Activated CD4-positive, CD25-positive, alpha-beta regulatory T cell (primary cell): Measurements from ENCODE around the gene SLC9A8.

Experiments
- DNase-seq, 4 experiments: peaks; one replicate each; lab custom pipeline; 2025; lab: John Stamatoyannopoulos, UW

The SLC9A8 gene

DNA sequence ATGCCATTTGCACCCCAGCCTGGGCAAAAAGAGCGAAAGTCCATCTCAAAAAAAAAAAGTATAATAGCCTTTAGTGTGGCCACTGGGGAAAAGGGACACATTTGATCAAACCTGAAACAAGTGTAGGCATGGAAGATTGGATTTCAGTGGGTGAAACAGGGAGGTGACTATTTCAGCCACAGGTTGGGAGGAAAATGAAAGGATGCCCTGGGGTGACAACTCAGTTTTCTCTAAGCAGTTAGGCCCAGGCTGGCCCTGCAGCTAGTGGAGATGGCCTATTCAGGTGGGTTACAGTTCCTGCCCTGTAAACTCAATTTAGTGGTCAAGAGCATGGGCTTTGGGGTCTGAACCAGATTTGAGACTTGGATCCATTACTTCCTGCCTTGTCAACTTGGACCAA lies 66.3 kb downstream of the SLC9A8 start:
- no peak for DNase-seq

DNA sequence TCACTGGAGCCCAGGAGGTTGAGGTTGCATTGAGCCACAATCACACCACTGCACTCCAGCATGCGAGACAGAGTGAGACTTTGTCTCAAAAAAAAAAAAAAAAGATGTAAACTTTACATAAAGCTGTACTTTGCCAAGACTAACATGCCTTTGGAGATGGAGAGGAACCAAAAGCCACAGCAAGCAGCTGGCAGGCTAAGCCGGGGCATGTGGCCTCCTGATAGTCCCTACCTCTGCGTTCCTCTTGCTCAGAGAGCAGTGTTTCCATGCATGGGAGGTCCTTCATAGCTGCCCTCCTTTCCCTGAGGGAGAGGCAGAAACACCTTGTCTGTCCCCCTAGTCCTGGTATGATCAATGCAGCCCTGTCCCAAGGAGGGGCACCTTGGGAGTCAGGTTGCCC lies 67.5 kb downstream of the SLC9A8 start:
- no peak for DNase-seq

DNA sequence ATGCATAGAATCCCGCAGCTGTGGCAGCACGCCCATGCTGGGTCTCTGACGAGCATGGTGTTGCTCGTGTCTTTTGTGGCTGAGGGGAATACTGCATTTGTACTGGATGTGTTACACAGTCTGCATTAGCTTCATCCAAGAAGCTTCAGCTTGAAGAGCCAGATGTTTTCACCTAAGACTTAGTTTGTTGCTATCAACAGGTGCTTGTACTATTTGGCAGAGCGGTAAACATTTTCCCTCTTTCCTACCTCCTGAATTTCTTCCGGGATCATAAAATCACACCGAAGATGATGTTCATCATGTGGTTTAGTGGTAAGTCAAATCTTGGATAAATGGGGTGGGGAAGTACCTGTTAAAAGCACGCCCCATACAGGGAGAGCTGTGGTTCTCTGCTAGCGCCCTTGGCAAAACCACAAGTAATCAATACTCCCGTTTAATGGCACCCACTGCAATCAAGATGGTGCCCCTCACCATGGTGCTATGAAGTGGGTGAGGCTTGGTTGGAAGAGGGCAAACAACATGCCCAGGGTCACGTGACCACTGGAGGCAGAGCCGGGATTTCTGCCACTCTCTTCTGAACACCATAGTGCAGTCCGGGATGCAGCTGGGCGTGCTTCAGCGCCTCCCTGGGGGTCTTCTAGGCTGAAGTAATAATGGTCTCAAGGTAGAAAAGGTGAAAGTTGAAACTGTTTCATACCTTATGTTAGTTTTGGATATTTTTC lies 68.3 kb downstream of the SLC9A8 start:
- no peak for DNase-seq

- no peak for DNase-seq
Measured at GRCh38 chr20:49882171-49882970, 69.7 kb downstream of the SLC9A8 start.

GRCh38 chr20:49883246-49883802 lies 70.7 kb downstream of the SLC9A8 start:
- no peak for DNase-seq

DNA sequence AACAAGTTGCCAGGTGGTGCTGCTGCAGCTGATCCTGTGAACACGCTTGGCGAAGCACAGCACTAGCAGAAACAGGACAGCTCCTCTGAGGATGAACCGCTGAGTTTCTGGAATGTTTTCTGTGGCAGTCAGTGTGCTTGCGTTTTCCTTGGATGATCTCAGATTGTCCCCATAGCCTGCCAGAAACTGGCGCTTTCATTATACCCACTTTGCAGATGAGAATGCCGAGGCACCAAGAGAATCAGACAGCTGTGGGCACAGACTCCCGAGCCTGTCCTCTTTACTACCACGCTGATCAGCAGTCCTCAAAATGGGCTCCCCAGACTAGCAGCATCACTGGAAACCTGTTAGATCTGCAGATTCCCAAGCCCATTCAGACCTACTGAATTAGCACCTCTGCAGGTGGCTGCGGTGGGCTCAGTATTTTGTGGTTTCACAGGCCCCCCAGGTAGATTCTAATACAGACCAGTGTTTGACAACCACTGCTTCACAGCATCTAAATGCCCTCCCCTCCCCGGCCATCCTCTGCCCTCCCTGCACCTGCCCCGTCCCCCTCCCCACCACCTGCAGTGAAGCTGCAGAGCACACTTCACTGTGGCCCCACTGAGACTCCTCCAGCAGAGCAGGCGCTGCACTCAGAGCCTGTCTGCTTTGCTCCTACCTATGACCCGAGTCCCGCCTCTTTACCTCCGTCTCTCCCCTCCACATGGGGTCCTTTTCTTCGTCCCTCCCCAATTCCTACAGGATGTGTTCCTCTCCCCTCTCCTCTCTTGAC lies 73.1 kb downstream of the SLC9A8 start:
- no peak for DNase-seq

DNA sequence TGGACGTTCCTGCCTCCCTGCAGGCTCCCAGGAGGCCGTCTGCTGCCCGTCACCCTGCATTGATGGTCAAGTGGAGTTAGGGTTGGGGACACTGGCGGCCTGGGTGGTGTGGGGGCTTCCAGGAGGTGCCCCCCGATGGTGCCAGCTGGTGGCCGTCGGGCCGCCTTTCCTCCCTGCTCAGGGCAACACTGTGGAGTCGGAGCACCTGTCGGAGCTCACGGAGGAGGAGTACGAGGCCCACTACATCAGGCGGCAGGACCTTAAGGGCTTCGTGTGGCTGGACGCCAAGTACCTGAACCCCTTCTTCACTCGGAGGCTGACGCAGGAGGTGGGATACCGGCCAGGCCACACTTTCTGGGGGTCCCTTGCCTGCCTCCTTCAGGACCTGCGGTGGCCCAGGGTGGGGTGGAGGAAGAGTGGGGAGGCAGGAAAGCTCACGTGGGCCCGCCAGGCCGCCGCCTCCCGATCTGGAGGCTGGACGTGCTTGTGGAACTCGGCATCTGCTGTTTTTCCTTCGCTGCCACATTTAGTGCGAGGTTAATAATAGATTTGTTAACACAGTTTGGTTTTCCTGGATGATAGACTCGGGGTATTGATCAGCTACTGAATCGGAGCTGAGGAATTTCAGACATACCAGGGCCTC lies 74.1 kb downstream of the SLC9A8 start:
- DNase-seq = no peak

DNA sequence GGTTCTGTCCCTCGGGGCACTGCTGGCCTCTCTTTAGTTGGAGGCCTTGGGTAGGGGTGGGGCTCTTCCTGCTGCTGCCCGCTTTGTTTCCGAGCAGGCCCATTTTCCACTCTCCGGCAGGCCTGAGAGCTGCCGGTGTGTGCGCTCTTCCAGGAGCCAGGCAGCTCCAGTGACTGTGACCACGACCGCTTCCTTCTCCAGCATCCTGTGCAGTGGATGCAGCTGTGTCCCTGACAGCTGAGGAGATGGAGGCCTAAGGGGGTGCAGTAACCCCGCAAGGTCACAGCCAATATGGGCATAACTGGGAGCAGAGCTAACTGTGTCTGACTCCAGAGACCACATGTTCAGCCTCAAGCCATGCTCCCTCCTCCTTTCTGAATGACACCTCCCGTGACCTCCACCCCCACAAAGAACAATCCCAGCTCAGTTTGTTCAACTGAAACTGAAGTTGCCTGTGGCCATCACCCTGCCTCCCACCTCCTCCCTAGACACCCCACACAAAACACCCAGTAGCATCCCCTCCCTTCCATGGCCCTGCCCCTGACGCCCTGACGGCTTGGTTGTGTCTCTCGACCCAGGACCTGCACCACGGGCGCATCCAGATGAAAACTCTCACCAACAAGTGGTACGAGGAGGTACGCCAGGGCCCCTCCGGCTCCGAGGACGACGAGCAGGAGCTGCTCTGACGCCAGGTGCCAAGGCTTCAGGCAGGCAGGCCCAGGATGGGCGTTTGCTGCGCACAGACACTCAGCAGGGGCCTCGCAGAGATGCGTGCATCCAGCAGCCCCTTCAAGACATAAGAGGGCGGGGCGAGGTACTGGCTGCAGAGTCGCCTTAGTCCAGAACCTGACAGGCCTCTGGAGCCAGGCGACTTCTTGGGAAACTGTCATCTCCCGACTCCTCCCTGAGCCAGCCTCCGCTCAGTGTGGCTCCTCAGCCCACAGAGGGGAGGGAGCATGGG lies 74.9 kb downstream of the SLC9A8 start:
- no peak for DNase-seq

- peak in 3 of 4 experiments; percentile 8 to 21 (median 15) for DNase-seq
Measured at GRCh38 chr20:49888212-49889000, 75.8 kb downstream of the SLC9A8 start.

DNA sequence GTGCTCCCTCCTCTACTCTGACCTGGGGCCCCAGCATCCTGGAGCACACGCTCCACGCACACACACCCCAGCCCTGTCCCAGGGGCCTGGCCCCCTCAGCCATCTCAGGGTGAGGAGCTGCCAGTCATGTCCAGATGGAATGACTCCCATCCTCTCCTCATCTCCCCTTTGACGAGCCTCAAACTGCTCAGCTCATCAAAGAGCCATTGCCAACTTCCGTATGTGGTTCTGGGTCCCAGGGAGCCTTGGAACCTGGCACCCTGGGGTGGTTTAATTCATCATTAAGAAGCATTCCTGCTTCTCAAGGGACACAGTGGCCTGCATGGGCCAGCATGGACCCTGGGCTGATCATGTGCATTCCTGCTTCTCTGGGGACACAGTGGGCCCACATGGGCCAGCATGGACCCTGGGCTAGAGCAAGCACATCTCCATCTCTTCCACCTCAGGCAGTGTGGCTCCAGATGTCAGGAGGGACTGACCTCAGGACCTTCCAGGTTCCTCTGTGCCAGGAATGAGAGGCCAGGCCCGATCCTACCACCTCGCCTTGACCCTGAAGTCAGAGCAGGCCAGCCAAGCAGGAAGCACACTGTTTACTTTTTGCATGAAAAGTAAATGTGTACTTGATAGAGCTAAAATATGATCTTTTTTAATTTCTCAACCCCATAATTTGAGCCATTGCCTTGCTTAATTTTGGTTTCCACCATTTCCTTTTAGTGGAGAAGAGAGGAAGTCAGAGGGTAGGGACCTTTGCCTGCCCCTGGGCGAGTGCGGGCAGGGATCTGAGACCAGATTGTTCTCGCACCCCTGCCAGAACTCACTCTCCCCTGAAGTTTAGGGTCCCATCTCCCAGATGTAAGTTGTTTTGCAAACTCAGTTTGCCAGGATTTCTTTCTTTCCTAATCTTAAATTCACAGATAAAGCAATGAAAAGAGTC lies 76.6 kb downstream of the SLC9A8 start:
- no peak for DNase-seq

DNA sequence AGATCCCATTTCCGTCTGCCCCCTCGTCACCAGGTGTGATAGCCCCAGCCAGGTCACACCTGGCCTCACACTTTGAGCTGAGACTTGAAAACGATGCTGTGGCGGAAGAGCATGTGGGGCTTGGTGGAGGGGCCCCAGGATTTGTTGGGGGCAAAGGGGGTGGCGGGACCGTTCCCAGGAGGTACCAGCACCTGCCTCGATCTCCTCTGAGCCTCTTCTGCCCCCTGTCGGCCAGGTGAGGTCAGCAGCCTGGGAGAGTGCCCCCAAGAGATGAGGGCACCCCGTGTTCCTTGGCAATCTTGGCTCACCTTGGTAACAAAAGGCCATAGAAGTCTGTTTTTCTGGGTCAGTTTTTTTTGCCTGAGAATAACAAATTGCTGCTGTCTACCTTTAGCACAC lies 77.3 kb downstream of the SLC9A8 start:
- DNase-seq = no peak

DNA sequence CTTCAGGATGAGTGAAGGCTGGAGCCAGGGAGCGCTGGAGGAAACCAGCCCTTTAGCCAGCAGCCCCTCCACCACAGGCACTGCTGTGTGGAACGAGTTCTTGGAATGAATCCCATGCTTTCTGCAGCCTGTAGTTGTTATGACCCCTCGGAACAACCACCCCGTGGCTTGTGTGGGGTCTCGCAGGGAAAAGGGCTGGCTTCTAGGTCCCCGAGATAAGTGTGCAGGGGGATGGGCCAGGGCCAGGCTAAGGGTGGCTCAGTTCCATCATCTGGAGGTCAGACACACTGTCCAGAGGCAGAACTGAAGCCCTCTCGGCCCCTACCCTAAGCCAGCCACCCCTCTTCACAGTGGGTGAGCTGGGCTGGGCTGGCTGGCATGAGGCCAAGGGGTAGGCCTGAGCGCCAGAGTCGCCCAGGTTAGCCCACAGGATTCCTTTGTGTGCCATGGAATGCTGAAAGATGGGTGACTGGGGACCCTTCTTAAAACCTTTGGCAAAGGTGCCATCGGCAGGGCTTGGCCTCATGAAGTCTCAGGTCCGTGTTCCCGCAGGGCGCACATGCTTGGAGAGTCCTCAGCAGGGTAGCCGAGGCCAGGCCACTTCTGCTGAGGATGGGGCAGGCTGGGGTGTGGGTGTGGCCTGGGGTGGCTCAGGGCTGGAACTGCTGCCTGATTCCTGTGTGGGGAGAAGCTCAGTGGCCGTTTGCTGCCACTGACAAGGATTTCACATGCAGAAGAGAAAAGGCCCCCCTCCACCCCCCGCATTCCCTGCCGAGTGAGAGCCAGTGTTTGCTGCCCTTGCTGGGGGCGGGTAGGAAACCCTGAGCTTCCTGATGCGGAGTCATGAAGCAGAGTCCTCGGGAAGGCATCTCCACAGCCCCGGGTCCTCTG lies 78.1 kb downstream of the SLC9A8 start:
- no peak for DNase-seq

DNA sequence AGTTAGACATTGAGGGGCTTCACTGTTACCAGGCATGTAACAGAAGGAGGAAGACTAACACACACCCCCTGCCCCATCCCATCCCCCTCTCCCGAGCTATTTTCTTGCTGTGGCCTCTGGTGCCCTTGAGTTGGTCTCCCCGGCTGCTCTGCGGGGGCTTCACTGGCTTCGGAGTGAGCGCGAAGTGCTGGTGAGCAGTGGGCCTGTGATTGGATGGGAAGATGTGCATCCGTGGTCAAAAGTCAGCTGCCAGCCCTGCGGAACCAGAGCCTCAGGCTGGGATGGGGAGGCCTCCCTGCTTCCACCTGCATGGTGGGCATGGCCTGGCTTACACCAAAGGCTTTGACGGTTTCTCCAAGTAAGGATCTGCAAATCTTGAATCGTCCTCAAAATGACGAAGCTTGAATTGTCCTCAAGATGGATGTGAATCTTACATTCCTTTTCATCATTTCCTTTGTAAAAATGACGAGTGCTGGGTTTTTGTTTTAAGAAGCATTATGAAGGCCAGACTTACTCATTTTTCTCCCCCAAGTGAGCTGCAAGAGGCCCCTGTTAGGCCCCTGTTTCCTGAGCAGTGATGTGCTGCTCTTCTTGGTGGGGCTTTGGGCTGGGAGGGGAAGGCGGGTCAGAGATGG lies 79.0 kb downstream of the SLC9A8 start:
- no peak for DNase-seq

DNA sequence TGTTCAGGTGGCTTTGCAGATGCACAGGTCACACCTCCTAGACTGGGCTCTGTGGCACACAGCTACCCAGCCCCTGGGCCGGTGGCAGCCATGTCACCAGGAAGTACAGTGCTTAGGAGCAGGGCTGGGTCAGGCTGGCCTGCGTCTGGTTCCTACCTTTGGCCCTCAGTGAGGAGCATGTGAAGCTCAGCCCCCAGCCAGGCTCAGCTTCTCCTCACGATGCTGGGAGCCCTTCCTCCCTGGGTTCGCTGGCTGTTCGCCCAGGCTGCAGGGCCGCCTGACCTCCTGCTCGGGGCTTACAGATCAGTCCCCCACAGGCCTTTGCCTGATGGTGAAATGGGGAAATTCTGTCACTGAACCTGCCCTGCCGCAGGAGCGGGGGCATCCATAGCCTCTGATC lies 79.6 kb downstream of the SLC9A8 start:
- DNase-seq = no peak

- DNase-seq = no peak
Measured at GRCh38 chr20:49892817-49893216, 80.2 kb downstream of the SLC9A8 start.

GRCh38 chr20:49893242-49894072 lies 80.8 kb downstream of the SLC9A8 start:
- DNase-seq = no peak
